Gastroesophageal sphincter (tissue), 4 donors: ENCODE data around the gene EIF4E3. TPM values are rescaled to one million over a fixed set of nuclear protein-coding genes. Genes with fewer than 3 reads are reported as not detected.

ENCODE experiments used
- ATAC-seq: fragments of 150-250 bp; one replicate; pipeline ENCODE4 v1.9.1; 2016; ENCODE audit warnings: mild to moderate bottlenecking, moderate library complexity
- H3K27ac ChIP-seq, 4 donors: fragments of 200-600 bp; sonication (generic) in 3 of 4; 1 replicate in 3 of 4; 2 replicates in 1 of 4; pipeline ENCODE4 v1.5.1; 2016 to 2019
- H3K27me3 ChIP-seq: fragments of 200-600 bp; sonication (generic); one replicate; pipeline ENCODE4 v1.5.1; 2019
- H3K36me3 ChIP-seq, 2 donors: fragments of 200-600 bp; sonication (generic); one replicate each; pipeline ENCODE4 v1.5.1; 2019; ENCODE audit warnings: control low read depth in 1 of 2
- H3K4me1 ChIP-seq, 3 donors: fragments of 200-600 bp; sonication (generic); 1 replicate in 2 of 3; 2 replicates in 1 of 3; pipeline ENCODE4 v1.5.1; 2016 to 2019; ENCODE audit warnings: control low read depth in 2 of 3
- H3K4me3 ChIP-seq, 2 donors: fragments of 200-600 bp; sonication (generic); one replicate each; pipeline ENCODE4 v1.5.1; 2019; ENCODE audit warnings: mild to moderate bottlenecking in 1 of 2, moderate library complexity in 1 of 2
- H3K9me3 ChIP-seq, 3 donors: fragments of 200-600 bp; sonication (generic); one replicate each; pipeline ENCODE4 v1.5.1; 2017 to 2019; ENCODE audit warnings: control low read depth in 2 of 3
- EP300 ChIP-seq: sonication (generic); formaldehyde crosslinking; IDR thresholded peaks from one replicate; pipeline ENCODE4 v1.6.1; 2017; ENCODE audit warnings: antibody characterized with exemption, mild to moderate bottlenecking
- POLR2A ChIP-seq, 2 donors: fragments of 450-650 bp; IDR thresholded peaks; one replicate each; pipeline ENCODE4 v1.6.1; 2017; ENCODE audit warnings: antibody characterized with exemption in 2 of 2, mild to moderate bottlenecking in 2 of 2, moderate library complexity in 1 of 2
- POLR2AphosphoS5 ChIP-seq: sonication (generic); formaldehyde crosslinking; IDR thresholded peaks from one replicate; pipeline ENCODE4 v1.6.1; 2017; ENCODE audit warnings: antibody characterized with exemption
- WGBS, 2 donors: methylation state at CpG; one replicate each; pipeline ENCODE4 v1.1.5; 2018; ENCODE audit warnings: low coverage in 1 of 2; 5-methylcytosine and 5-hydroxymethylcytosine counted together
- total RNA-seq, 4 donors: library from RNA; depleted of rRNA; stranded (reverse); fragments of >200 nt; gene quantifications; one replicate each; pipeline ENCODE4 v1.1.0, GENCODE V29; 2016
- TF ChIP-seq, protein P1 (sequence below), 4 experiments: fragments of 200-600 bp in 2 of 4; fragments of 450-650 bp in 2 of 4; sonication (generic) in 1 of 4; IDR thresholded peaks; one replicate each; pipeline ENCODE4 v1.5.1; 2017 to 2019; ENCODE audit warnings: antibody characterized with exemption in 4 of 4, mild to moderate bottlenecking in 2 of 4, moderate library complexity in 2 of 4

EIF4E3 gene
- total RNA-seq, 4 donors from 2014 or later, result 28.8 to 55.8 (median 41.6) TPM

- WGBS, 2 donors, result 0% methylated on average over 1 to 7 of the region's 73 CpGs
- Histone ChIP-seq H3K9me3 (no peaks in the 10 kb centered on the region), H3K4me1 (peaks cover 0 to 42% (median 4%) of the 10 kb centered on the region in 3 donors), H3K4me3 (peak overlapping the region; percentile 81 to 93), H3K27ac (peak overlapping the region; percentile 27 to 87 (median 85)), H3K27me3 (no peaks in the 10 kb centered on the region), H3K36me3 (no peaks in the 10 kb centered on the region)
- peak; percentile 67 for ATAC-seq
- TF ChIP-seq, protein P1, sequence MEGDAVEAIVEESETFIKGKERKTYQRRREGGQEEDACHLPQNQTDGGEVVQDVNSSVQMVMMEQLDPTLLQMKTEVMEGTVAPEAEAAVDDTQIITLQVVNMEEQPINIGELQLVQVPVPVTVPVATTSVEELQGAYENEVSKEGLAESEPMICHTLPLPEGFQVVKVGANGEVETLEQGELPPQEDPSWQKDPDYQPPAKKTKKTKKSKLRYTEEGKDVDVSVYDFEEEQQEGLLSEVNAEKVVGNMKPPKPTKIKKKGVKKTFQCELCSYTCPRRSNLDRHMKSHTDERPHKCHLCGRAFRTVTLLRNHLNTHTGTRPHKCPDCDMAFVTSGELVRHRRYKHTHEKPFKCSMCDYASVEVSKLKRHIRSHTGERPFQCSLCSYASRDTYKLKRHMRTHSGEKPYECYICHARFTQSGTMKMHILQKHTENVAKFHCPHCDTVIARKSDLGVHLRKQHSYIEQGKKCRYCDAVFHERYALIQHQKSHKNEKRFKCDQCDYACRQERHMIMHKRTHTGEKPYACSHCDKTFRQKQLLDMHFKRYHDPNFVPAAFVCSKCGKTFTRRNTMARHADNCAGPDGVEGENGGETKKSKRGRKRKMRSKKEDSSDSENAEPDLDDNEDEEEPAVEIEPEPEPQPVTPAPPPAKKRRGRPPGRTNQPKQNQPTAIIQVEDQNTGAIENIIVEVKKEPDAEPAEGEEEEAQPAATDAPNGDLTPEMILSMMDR (IDR thresholded peaks at IDR 0.05), result peak in 1 of 4 experiments; percentile 3
- no peak for TF ChIP-seq POLR2AphosphoS5
Observed at GRCh38 chr3:71724584-71725270, 475 bp downstream of the EIF4E3 start.

DNA sequence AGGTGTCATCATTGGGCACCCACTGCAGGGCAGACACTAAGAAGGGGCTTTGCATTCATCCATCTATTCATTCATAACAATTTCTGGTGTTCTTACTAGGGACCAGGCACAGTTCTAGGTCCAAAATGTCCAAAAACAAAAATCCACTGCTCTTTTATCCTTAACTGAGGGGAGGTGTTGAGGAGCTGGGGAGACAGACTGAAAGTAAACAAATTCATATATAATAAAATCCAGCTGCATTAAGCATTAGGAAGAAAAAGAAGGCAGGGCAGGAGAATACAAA is 1.1 kb downstream of the EIF4E3 start:
- no peak for ATAC-seq
- Histone ChIP-seq H3K4me3 (peak overlapping the region; percentile 81 to 93), H3K27ac (peak overlapping the region in 2 of 4 donors; percentile 84 to 87), H3K27me3 (no peaks in the 10 kb centered on the region), H3K9me3 (no peaks in the 10 kb centered on the region), H3K4me1 (peaks cover 0 to 39% (median 4%) of the 10 kb centered on the region in 3 donors), H3K36me3 (no peaks in the 10 kb centered on the region)
- no peak for TF ChIP-seq EP300
- no peak for TF ChIP-seq POLR2AphosphoS5
- TF ChIP-seq, protein P1 (IDR thresholded peaks at IDR 0.05), result no peak
- TF ChIP-seq POLR2A (IDR thresholded peaks at IDR 0.05), result no peak

- Histone ChIP-seq H3K9me3 (no peaks in the 10 kb centered on the region), H3K36me3 (no peaks in the 10 kb centered on the region), H3K27ac (no peak overlapping the region), H3K27me3 (no peaks in the 10 kb centered on the region), H3K4me3 (peak overlapping the region; percentile 81 to 93), H3K4me1 (peaks cover 0 to 39% (median 4%) of the 10 kb centered on the region in 3 donors)
- 24 to 55% methylated on average over 6 of the region's 6 CpGs for WGBS, 2 donors
- ATAC-seq, result no peak
- TF ChIP-seq EP300 (no peak), POLR2AphosphoS5 (no peak), POLR2A (IDR thresholded peaks at IDR 0.05) (no peak)
- TF ChIP-seq, protein P1 (IDR thresholded peaks at IDR 0.05), result no peak
Observed at GRCh38 chr3:71723452-71724170, 1.6 kb downstream of the EIF4E3 start.

- no peak for ATAC-seq
- H3K4me3 ChIP-seq, result no peak overlapping the region
- TF ChIP-seq EP300, result no peak
- TF ChIP-seq POLR2A (IDR thresholded peaks at IDR 0.05), result no peak
- TF ChIP-seq POLR2AphosphoS5, result no peak
- TF ChIP-seq, protein P1 (IDR thresholded peaks at IDR 0.05), result no peak
- H3K27ac ChIP-seq, result no peak overlapping the region
- no peaks in the 10 kb centered on the region for H3K27me3 ChIP-seq
- WGBS, 2 donors, result 75% methylated on average over 1 of the region's 1 CpG; no CpG with 5 or more reads in 1 of the 2 donors
- no peaks in the 10 kb centered on the region for H3K36me3 ChIP-seq
- no peaks in the 10 kb centered on the region for H3K9me3 ChIP-seq
- peaks cover 0 to 39% (median 4%) of the 10 kb centered on the region in 3 donors for H3K4me1 ChIP-seq
Observed at GRCh38 chr3:71722693-71723092, 2.5 kb downstream of the EIF4E3 start.

GRCh38 chr3:71721651-71722157 is 3.5 kb downstream of the EIF4E3 start:
- Histone ChIP-seq H3K4me1 (peaks cover 0 to 39% (median 4%) of the 10 kb centered on the region in 3 donors), H3K27ac (no peak overlapping the region), H3K9me3 (no peaks in the 10 kb centered on the region), H3K36me3 (no peaks in the 10 kb centered on the region), H3K27me3 (no peaks in the 10 kb centered on the region), H3K4me3 (no peak overlapping the region)
- ATAC-seq, result no peak
- TF ChIP-seq, protein P1 (IDR thresholded peaks at IDR 0.05), result no peak
- TF ChIP-seq POLR2AphosphoS5 (no peak), POLR2A (IDR thresholded peaks at IDR 0.05) (no peak), EP300 (no peak)
- 71 to 100% methylated on average over 4 to 5 of the region's 6 CpGs for WGBS, 2 donors
